ENCODE measurements around the gene ZNF33A.
"Not testable (repeated sequence)": the region's sequence is repeated elsewhere in the genome, so short reads cannot be mapped to it uniquely, and the experiment has no call there.

The ZNF33A gene

DNA sequence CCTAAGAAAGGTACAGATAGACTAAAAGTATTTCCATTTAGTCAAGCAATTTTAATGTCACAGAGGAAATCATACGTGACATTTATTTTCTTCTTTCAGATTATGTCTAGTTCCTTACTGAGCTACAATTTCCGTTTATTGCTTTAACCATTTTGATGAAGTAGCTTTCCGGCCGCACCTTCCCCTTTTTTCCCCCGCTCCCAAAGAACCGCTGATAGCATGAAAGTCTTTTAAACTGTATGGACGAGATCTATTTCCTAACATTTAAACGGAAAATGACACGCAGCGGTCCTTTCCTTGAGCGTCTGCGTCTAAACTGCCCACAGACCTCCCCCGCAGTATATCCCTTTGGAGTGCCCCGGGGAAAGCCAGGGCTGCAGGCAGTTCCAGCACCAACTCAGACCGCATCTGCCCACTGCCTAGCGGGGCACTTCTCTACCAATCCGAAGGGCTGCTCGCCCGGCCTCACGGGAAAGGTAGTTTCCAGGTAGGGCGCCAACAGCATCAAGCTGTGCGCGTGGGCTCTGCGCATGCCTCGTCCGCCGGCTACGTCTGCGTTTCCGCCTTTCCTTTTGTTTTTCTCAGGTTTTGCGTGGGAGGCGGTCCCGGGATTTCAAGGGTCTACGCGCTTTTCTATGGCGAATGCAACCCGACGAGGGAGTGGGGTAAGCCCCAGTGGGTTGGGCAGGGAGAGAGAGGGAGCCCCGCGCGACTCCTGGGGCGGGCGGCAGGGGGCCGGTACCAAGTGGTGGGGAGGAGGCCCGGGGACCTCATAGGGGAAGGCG, at the start of gene ZNF33A:
TSS of gene ZNF33A (plus strand) at position 557 of the 785 bp plus-strand sequence. CDS start 1,667 bp downstream, outside the sequence.
- DNase-seq (ENCODE audit: low read depth), result peak; percentile 85

- no peak for DNase-seq (ENCODE audit: low read depth)
Observed at GRCh38 chr10:37965006-37965405, 45.5 kb upstream of the ZNF33A start.

- DNase-seq (ENCODE audit: low read depth), result no peak
Observed at GRCh38 chr10:37972396-37972795, 38.1 kb upstream of the ZNF33A start.

- no peak for DNase-seq (ENCODE audit: low read depth)
Observed at GRCh38 chr10:37975401-37975991, 35.0 kb upstream of the ZNF33A start.

GRCh38 chr10:37976091-37976879, 34.2 kb upstream of the ZNF33A start, which contains the start of gene ZNF25:
Gene ZNF25 (minus strand): TSS chr10:37976647. CDS start chr10:37971722, 4,925 bp downstream.
- peak; percentile 98 for DNase-seq (ENCODE audit: low read depth)

DNA sequence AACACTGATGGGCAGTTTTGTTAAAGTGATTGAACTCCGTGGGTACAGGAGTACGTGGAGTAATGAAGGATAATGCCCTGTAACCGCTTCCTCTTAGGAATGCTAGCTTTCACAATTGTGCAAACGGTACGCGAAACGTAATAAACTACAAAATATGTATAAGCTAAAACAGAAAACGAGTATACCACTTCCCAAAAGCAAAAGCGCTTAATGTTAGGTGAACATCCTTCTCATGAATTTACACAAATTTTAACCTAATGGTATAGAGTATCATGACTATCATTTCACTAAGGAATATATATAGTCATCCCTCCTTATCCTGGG, 33.6 kb upstream of the ZNF33A start:
- DNase-seq (ENCODE audit: low read depth), result no peak

DNA sequence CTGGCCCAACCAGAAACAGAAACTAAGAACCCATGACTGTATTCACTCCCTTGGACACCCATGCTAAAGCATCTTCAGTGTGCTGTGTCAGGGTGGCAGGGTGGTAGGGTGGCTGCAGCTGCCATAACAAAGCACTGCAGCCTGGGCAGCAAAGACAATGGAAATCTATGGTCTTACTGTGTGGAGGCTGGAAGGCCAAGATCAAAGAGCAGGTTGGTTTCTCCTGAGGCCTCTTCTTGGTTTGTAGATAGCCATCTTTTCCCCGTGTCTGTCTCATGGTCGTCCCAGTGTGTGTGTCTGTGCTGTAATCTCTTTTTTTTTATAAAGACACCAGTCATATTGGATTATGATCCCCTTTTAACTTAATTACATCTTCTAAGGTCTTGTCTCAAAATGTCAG, 18.8 kb upstream of the ZNF33A start:
- DNase-seq (ENCODE audit: low read depth), result no peak

DNA sequence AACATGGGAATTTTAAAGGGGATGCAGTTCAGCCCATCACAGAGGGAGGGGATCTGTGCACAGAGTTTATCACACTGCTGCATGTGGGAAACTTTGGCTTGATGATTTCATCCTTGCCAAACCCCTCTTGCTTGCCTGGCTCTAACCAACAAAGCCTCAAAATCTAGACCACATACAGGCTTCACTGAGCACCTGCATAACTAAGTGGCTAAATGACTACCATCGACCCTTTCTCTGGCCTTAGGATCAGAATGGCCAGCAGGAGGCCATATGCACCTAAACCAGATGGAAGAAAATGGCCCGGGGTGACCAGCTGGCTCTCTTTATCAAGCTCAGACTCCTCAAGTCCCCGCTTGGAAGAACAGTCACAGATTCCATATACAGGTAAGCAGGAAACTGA, 18.4 kb upstream of the ZNF33A start:
- DNase-seq (ENCODE audit: low read depth), result no peak

DNA sequence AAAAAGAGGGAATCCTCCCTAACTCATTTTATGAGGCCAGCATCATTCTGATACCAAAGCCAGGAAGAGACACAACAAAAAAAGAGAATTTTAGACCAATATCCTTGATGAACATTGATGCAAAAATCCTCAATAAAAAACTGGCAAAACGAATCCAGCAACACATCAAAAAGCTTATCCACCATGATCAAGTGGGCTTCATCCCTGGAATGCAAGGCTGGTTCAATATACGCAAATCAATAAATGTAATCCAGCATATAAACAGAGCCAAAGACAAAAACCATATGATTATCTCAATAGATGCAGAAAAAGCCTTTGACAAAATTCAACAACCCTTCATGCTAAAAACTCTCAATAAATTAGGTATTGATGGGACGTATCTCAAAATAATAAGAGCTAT, 11.6 kb upstream of the ZNF33A start:
- not testable (repeated sequence) for DNase-seq (ENCODE audit: low read depth)

DNA sequence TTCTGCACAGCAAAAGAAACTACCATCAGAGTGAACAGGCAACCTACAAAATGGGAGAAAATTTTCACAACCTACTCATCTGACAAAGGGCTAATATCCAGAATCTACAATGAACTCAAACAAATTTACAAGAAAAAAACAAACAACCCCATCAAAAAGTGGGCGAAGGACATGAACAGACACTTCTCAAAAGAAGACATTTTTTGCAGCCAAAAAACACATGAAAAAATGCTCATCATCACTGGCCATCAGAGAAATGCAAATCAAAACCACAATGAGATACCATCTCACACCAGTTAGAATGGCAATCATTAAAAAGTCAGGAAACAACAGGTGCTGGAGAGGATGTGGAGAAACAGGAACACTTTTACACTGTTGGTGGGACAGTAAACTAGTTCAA, 10.0 kb upstream of the ZNF33A start:
- DNase-seq (ENCODE audit: low read depth), result not testable (repeated sequence)

- DNase-seq (ENCODE audit: low read depth), result no peak
Observed at GRCh38 chr10:38003026-38003425, 7.4 kb upstream of the ZNF33A start.

DNA sequence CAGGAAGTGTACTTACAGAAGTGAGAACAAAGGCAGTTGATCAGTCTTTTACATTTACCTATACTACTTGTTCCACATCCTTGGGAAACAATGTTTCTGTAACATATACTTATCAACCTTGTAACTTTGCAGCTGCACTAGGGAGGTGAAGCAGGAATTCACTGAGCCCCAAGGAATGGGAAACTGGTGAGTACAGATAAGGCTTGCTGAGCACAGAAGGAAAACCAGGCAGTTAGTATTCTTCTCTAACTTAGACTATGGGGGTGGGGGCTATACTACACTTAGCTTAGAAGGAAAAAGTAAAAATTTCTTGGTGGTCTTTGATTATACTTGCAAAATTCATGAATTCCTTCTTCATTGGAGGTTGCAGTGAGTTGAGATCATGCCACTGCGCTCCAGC, 6.9 kb upstream of the ZNF33A start:
- DNase-seq (ENCODE audit: low read depth), result no peak

GRCh38 chr10:38007551-38007950, 2.9 kb upstream of the ZNF33A start:
- no peak for DNase-seq (ENCODE audit: low read depth)

GRCh38 chr10:38007991-38008390, 2.5 kb upstream of the ZNF33A start:
- no peak for DNase-seq (ENCODE audit: low read depth)

DNA sequence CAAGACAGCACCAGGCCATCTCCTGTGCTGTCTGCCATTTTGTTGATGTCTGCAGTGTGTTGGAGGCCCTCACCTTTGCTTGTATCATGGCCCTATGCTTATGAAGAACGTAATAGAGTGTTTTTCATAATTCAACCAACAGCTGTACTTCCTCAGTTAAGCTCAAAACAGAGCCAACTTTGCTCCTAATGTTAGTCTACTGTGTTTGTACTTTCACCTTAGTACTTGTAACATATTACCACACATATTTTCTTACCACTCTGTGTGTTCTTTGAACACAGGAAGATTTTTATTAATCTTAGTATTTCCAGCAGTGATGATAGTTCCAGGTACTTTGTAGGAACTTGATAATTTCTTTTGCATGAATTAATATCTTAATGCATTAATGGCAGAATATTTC, 5.9 kb downstream of the ZNF33A start:
- DNase-seq (ENCODE audit: low read depth), result no peak

- DNase-seq (ENCODE audit: low read depth), result not testable (repeated sequence)
Observed at GRCh38 chr10:38019124-38019523, 8.6 kb downstream of the ZNF33A start.

- no peak for DNase-seq (ENCODE audit: low read depth)
Observed at GRCh38 chr10:38025283-38025682, 14.8 kb downstream of the ZNF33A start.

DNA sequence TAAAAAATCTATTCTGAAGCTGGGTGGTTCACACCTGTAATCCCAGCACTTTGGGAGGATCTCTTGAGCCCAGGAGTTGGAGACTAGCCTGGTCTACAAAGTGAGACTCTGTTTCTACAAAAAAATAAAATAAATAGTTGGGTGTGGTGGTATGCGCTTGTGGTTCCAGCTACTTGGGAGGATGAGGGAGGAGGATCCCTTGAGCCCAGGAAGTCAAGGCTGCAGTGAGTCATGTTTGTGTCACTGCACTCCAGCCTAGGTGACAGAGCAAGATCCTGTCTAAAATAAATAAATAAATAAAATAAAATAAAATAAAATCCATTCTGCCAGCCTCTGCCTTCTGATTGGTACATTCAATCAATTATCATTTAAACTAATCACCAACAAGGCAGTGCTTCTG, 17.5 kb downstream of the ZNF33A start:
- no peak for DNase-seq (ENCODE audit: low read depth)

DNA sequence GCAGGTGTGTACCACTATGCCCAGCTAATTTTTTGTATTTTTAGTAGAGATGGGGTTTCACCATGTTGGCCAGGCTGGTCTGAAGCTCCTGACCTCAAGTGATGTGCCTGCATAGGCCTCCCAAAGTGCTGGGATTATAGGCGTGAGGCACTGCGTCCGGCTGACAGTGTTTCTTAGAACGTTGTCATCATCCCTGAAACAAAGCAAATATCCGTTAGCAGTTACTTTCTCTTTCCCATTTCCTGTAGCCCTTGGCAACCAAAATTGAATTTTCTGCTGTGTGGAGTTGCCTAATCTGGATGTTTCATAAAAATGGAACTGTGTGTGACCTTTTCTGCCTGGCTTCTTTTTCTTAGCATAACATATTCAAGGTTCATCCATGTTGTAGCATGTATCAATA, 22.4 kb downstream of the ZNF33A start:
- DNase-seq (ENCODE audit: low read depth), result no peak

- no peak for DNase-seq (ENCODE audit: low read depth)
Observed at GRCh38 chr10:38038107-38038931, 27.8 kb downstream of the ZNF33A start.

DNA sequence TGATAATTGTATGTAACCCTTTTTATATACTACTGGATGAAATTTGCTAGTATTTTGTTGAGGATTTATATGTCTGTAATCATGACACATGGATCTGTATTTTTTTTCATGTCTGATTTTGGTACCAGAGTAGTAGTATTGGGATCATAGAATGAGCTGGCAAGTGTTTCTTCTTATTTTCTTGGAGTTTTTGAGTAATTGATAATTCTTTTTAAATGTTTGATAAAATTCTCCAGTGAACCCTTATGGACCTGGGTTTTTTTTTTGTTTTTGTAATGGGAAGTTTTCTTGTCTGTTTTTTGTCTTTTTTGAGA, 28.4 kb downstream of the ZNF33A start:
- DNase-seq (ENCODE audit: low read depth), result no peak

DNA sequence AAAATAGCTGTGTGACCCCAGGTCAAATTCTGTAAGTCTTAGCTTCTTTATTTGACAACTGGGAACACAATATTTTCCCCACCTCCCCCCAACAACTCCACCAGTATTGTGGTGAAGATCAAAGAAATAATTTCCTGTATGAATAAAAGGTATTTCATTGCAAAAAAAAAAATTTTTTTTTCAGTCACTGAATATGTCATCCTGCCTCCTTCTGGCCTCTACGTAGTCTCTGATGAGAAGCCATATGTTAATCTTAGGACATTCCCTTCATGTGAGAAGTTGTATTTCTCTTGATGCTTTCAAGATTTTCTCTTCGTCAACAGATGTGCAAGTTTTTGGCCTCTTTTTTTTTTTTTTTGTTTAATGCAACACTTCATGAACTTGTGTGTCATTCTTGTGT, 33.0 kb downstream of the ZNF33A start:
- no peak for DNase-seq (ENCODE audit: low read depth)

All from activated T-cell treated with anti-CD3 and anti-CD28 coated beads for 24 hours (primary cell).